Natural killer cell (primary cell): Measurements from ENCODE around the gene NSD1. TPM values are rescaled to one million over a fixed set of nuclear protein-coding genes. Genes with fewer than 3 reads are reported as not detected.

ENCODE experiments used
- ATAC-seq, 3 donors: fragments of 150-1000 bp in 2 of 3; fragments of 200-7000 bp in 1 of 3; cut with Tn5 transposase; 1 replicate in 1 of 3; 2 replicates in 2 of 3; pipeline ENCODE4 v1.10.0; 2021; ENCODE audit warnings: mild to moderate bottlenecking in 2 of 3, moderate library complexity in 2 of 3
- DNase-seq, 2 donors: peaks; one replicate each; pipeline versions ENCODE4 v3.0.0 to v3.0.0-alpha.2; 2013 to 2021; ENCODE audit warnings: mixed read lengths in 1 of 2
- H3K27ac ChIP-seq: one replicate; pipeline ENCODE4 v1.5.1; 2013; ENCODE audit warnings: mild to moderate bottlenecking, low read length
- H3K27me3 ChIP-seq: one replicate; pipeline ENCODE4 v1.6.1; 2013; ENCODE audit warnings: low read length; ENCODE audit not compliant: control insufficient read depth, insufficient read depth
- H3K36me3 ChIP-seq: one replicate; pipeline ENCODE4 v1.6.1; 2013; ENCODE audit warnings: low read length; ENCODE audit not compliant: control insufficient read depth, insufficient read depth
- H3K4me1 ChIP-seq: one replicate; pipeline ENCODE4 v1.6.1; 2013; ENCODE audit warnings: low read length; ENCODE audit not compliant: control insufficient read depth, insufficient read depth
- H3K4me3 ChIP-seq: one replicate; pipeline ENCODE4 v1.5.1; 2013; ENCODE audit warnings: low read length
- H3K9me3 ChIP-seq: one replicate; pipeline ENCODE4 v1.6.1; 2013; ENCODE audit warnings: low read length; ENCODE audit not compliant: control insufficient read depth, insufficient read depth
- H3K27ac Mint-ChIP-seq, 2 donors: one replicate each; pipeline ENCODE4 v1.8.0; 2022; ENCODE audit warnings: mild to moderate bottlenecking in 2 of 2, mixed read lengths in 2 of 2, moderate library complexity in 1 of 2
- H3K27me3 Mint-ChIP-seq, 2 donors: one replicate each; pipeline ENCODE4 v1.8.0; 2022; ENCODE audit warnings: low read depth in 2 of 2, mixed read lengths in 2 of 2
- H3K36me3 Mint-ChIP-seq: one replicate; pipeline ENCODE4 v1.8.0; 2022; ENCODE audit warnings: mixed read lengths
- H3K4me1 Mint-ChIP-seq, 2 donors: one replicate each; pipeline ENCODE4 v1.8.0; 2022; ENCODE audit warnings: mixed read lengths in 2 of 2
- H3K4me3 Mint-ChIP-seq: one replicate; pipeline ENCODE4 v1.8.0; 2022; ENCODE audit warnings: mild to moderate bottlenecking, moderate library complexity, mixed read lengths
- H3K9me3 Mint-ChIP-seq, 2 donors: one replicate each; pipeline ENCODE4 v1.8.0; 2022; ENCODE audit warnings: mixed read lengths in 2 of 2
- WGBS: methylation state at CpG from one replicate; pipeline ENCODE4 v1.1.7; 2013; ENCODE audit warnings: missing lambda C conversion rate; ENCODE audit not compliant: insufficient coverage; 5-methylcytosine and 5-hydroxymethylcytosine counted together
- intact Hi-C: fragments of 100-400 bp; cut with micrococcal nuclease; formaldehyde crosslinking; loops from one replicate; pipeline ENCODE4 v1.14.2; 2022
- total RNA-seq, 4 donors: library from RNA; stranded (reverse); fragments of 120-200 nt in 1 of 4; gene quantifications; one replicate each; pipeline versions ENCODE4 v1.2.3 to v1.2.4, GENCODE V29; 2013 to 2022
- TF ChIP-seq, protein P1 (sequence below): fragments of 200-600 bp; IDR thresholded peaks from one replicate; pipeline ENCODE4 v1.8.0; 2022; ENCODE audit warnings: antibody characterized with exemption

Gene NSD1
- total RNA-seq, 3 donors from 2014 or later (not counting 1 experiment from before 2014, with no cell fraction given): 117 to 147 (median 143) TPM

DNA sequence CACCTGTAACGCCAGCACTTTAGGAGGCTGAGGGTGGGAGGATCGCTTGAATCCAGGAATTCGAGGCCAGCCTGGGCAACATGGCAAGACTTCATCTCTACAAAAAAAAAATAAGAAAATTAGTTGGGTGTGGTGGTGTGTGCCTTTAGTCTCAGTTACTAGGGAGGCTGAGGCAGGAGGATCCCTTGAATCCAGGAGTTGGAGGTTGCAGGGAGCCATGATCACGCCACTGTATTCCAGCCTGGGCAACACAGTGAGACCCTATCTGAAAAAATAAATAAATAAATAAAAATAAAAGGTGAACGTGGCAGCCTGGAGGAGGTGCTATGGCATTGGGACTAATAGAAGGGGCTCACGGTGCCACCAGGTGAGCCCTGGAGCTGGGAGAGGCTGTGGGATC lies 39.8 kb upstream of the NSD1 start:
- Histone ChIP-seq H3K36me3 (no peaks in the 10 kb centered on the region), H3K27me3 (no peaks in the 10 kb centered on the region), H3K4me1 (no peaks in the 10 kb centered on the region), H3K9me3 (no peaks in the 10 kb centered on the region), H3K4me3 (no peak overlapping the region), H3K27ac (no peak overlapping the region)
- TF ChIP-seq, protein P1, sequence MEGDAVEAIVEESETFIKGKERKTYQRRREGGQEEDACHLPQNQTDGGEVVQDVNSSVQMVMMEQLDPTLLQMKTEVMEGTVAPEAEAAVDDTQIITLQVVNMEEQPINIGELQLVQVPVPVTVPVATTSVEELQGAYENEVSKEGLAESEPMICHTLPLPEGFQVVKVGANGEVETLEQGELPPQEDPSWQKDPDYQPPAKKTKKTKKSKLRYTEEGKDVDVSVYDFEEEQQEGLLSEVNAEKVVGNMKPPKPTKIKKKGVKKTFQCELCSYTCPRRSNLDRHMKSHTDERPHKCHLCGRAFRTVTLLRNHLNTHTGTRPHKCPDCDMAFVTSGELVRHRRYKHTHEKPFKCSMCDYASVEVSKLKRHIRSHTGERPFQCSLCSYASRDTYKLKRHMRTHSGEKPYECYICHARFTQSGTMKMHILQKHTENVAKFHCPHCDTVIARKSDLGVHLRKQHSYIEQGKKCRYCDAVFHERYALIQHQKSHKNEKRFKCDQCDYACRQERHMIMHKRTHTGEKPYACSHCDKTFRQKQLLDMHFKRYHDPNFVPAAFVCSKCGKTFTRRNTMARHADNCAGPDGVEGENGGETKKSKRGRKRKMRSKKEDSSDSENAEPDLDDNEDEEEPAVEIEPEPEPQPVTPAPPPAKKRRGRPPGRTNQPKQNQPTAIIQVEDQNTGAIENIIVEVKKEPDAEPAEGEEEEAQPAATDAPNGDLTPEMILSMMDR: no peak
- no peaks in the 10 kb centered on the region for H3K36me3 Mint-ChIP-seq
- intact Hi-C loops: no loop called here
- H3K27ac Mint-ChIP-seq: no peak overlapping the region
- peaks cover 0 to 4% of the 10 kb centered on the region in 2 donors for H3K27me3 Mint-ChIP-seq
- no peak overlapping the region for H3K4me3 Mint-ChIP-seq
- DNase-seq (no peak), ATAC-seq (no peak)
- 94% methylated on average over 3 of the region's 6 CpGs for WGBS
- no peaks in the 10 kb centered on the region for H3K4me1 Mint-ChIP-seq
- H3K9me3 Mint-ChIP-seq: no peaks in the 10 kb centered on the region

DNA sequence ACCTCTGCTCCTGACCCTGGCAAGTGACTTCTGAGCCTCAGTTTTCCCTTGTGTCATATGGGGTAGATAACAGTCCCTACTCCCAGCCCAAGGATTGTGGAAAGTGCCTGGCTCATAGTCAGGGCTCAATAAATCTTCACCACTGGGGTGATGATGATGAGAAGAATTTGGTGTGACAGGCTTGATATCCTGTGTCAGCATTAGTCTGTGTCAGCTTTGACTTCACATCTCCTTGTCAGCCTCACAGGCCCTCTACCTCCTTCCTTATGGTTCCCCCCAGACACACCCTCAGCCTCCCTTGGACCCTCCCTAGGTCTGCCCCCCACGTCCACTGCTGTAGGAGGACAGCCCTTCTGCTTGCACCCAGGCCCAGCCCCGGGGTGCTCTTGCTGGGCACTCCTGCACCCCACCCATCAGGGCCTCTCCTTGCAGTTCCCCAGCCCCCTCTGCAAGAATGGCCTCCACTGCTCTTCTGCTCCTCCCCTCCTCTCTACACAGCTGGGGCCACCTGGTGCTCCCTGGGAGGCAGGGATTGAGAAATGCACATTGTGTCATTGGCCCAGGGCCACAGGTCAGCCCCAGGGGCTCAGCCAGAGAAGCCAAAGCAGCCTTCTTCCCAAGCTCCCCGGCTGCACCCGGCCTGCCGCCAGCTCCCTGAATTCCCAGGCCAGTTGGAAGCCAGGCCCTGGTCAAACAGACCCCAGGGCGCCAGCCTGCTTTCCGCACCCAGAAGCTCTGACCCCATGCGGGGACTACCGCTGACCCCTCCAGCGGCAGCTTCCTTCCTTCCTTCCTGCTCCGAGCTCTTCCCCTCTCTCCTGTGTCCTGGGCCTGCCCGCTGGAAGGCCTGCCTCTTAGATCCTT lies 39.1 kb upstream of the NSD1 start:
- WGBS: 86% methylated on average over 12 of the region's 12 CpGs
- TF ChIP-seq, protein P1: no peak
- no peaks in the 10 kb centered on the region for H3K27me3 Mint-ChIP-seq
- Histone ChIP-seq H3K36me3 (no peaks in the 10 kb centered on the region), H3K4me1 (no peaks in the 10 kb centered on the region), H3K27me3 (no peaks in the 10 kb centered on the region), H3K9me3 (no peaks in the 10 kb centered on the region), H3K4me3 (no peak overlapping the region), H3K27ac (no peak overlapping the region)
- H3K9me3 Mint-ChIP-seq: no peaks in the 10 kb centered on the region
- no peak for DNase-seq
- H3K36me3 Mint-ChIP-seq: no peaks in the 10 kb centered on the region
- no peak overlapping the region for H3K4me3 Mint-ChIP-seq
- no peak for ATAC-seq
- no peak overlapping the region for H3K27ac Mint-ChIP-seq
- intact Hi-C loops: no loop called here
- no peaks in the 10 kb centered on the region for H3K4me1 Mint-ChIP-seq

DNA sequence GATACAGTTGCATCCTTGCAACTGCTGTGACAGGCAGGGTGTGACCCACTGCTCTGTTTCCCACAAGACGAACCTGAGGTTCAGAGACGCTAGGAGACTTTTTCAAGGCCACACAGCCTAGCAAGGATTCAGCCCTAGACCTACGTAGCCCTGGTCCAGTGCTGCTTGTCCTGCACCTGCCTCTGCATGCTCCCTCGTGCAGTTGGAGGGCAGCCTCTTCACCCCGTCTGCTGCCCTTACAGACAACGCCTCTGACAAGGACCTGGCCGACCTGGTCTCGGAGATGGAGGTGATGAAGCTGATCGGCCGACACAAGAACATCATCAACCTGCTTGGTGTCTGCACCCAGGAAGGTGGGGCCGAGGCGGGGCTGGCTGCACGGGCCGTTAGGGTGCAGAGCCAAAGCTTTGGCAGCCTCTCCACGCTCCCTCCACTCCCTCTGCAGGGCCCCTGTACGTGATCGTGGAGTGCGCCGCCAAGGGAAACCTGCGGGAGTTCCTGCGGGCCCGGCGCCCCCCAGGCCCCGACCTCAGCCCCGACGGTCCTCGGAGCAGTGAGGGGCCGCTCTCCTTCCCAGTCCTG lies 38.4 kb upstream of the NSD1 start:
- Histone ChIP-seq H3K4me1 (no peaks in the 10 kb centered on the region), H3K27ac (no peak overlapping the region), H3K27me3 (no peaks in the 10 kb centered on the region), H3K36me3 (no peaks in the 10 kb centered on the region), H3K4me3 (no peak overlapping the region), H3K9me3 (no peaks in the 10 kb centered on the region)
- Mint-ChIP-seq H3K27ac (no peak overlapping the region), H3K9me3 (no peaks in the 10 kb centered on the region), H3K27me3 (no peaks in the 10 kb centered on the region), H3K4me1 (no peaks in the 10 kb centered on the region), H3K4me3 (no peak overlapping the region), H3K36me3 (no peaks in the 10 kb centered on the region)
- ATAC-seq: no peak
- no peak for DNase-seq
- WGBS: 90% methylated on average over 28 of the region's 28 CpGs
- intact Hi-C loops: no loop called here
- TF ChIP-seq, protein P1: no peak
